Neural cell (in vitro differentiated cells): ENCODE results near the gene DST. TPM values are rescaled to one million over a fixed set of nuclear protein-coding genes. Genes with fewer than 3 reads are reported as not detected.

Experiments used
- H2AFZ ChIP-seq: fragments of 200-600, 300-800 bp; sonication (generic), shearing (Covaris generic); 2 replicates; pipeline ENCODE4 v1.6.0; 2014; ENCODE audit warnings: low read depth, mild to moderate bottlenecking, antibody characterized with exemption, low read length, moderate library complexity
- H3F3A ChIP-seq: fragments of 200-600 bp; shearing (Covaris generic); 2 replicates; pipeline ENCODE4 v1.6.1; 2016; ENCODE audit warnings: mild to moderate bottlenecking, moderate library complexity, mixed read lengths, antibody characterized with exemption, low read length; ENCODE audit not compliant: insufficient read depth, poor library complexity, severe bottlenecking
- H3K27ac ChIP-seq: fragments of 200-600, 300-800 bp; sonication (generic), shearing (Covaris generic); 2 replicates; pipeline ENCODE4 v1.5.1; 2014; ENCODE audit warnings: mild to moderate bottlenecking, low read length, moderate library complexity
- H3K27me3 ChIP-seq: fragments of 300-800, 200-600 bp; sonication (generic), shearing (Covaris generic); 2 replicates; pipeline ENCODE4 v1.6.0; 2014; ENCODE audit warnings: mild to moderate bottlenecking, low read depth, low read length, moderate library complexity; ENCODE audit not compliant: insufficient read depth
- H3K36me3 ChIP-seq: fragments of 300-800, 200-600 bp; sonication (generic), shearing (Covaris generic); 2 replicates; pipeline ENCODE4 v1.5.1; 2014; ENCODE audit warnings: mild to moderate bottlenecking, antibody characterized with exemption, low read length, moderate library complexity; ENCODE audit not compliant: insufficient read depth
- H3K4me2 ChIP-seq: fragments of 300-800, 200-600 bp; sonication (generic), shearing (Covaris generic); 2 replicates; pipeline ENCODE4 v1.6.0; 2014; ENCODE audit warnings: mild to moderate bottlenecking, low read length
- H3K4me3 ChIP-seq: fragments of 300-800, 200-600 bp; sonication (generic), shearing (Covaris generic); 2 replicates; pipeline ENCODE4 v1.5.1; 2014; ENCODE audit warnings: mild to moderate bottlenecking, low read length, moderate library complexity
- H3K79me2 ChIP-seq: fragments of 200-600 bp; shearing (Covaris generic); replicated peaks from 2 replicates; pipeline ENCODE4 v1.6.0; 2014; ENCODE audit warnings: mild to moderate bottlenecking, low read length, moderate library complexity; ENCODE audit not compliant: insufficient read depth
- H3K9ac ChIP-seq: fragments of 300-800, 200-600 bp; sonication (generic), shearing (Covaris generic); 2 replicates; pipeline ENCODE4 v1.6.1; 2016; ENCODE audit warnings: mild to moderate bottlenecking, low read length, mixed read lengths
- H3K9me2 ChIP-seq: fragments of 200-600 bp; shearing (Covaris generic); 2 replicates; pipeline ENCODE4 v1.6.1; 2016; ENCODE audit warnings: mild to moderate bottlenecking, low read length, mixed read lengths; ENCODE audit not compliant: insufficient read depth
- H3K9me3 ChIP-seq: fragments of 200-600, 300-800 bp; sonication (generic), shearing (Covaris generic); 2 replicates; pipeline ENCODE4 v1.6.1; 2016; ENCODE audit warnings: mild to moderate bottlenecking, mixed run types, low read length, moderate library complexity, mixed read lengths
- H4K20me1 ChIP-seq: fragments of 200-600 bp; shearing (Covaris generic); 2 replicates; pipeline ENCODE4 v1.6.1; 2016; ENCODE audit warnings: mild to moderate bottlenecking, mixed run types; ENCODE audit not compliant: insufficient read depth
- CTCF ChIP-seq: fragments of 450-650 bp; IDR thresholded peaks from 2 replicates; pipeline ENCODE4 v1.5.1; 2014; ENCODE audit warnings: antibody characterized with exemption, mild to moderate bottlenecking, moderate library complexity; ENCODE audit not compliant: poor library complexity, severe bottlenecking
- EP300 ChIP-seq: fragments of 450-650 bp; conservative IDR thresholded peaks from 2 replicates; pipeline ENCODE4 v1.6.1; 2014; ENCODE audit warnings: antibody characterized with exemption, mild to moderate bottlenecking, moderate library complexity; ENCODE audit not compliant: poor library complexity, severe bottlenecking
- EZH2 ChIP-seq: fragments of 200-600, 300-800 bp; shearing (Covaris generic), sonication (generic); IDR thresholded peaks from 2 replicates; pipeline ENCODE4 v1.6.1; 2014; ENCODE audit warnings: antibody characterized with exemption, low read length, borderline replicate concordance, mild to moderate bottlenecking; ENCODE audit not compliant: insufficient read depth, poor library complexity, severe bottlenecking
- MXI1 ChIP-seq: fragments of 450-650 bp; conservative IDR thresholded peaks from 2 replicates; pipeline ENCODE4 v1.6.1; 2014; ENCODE audit warnings: antibody characterized with exemption, mild to moderate bottlenecking; ENCODE audit not compliant: poor library complexity, severe bottlenecking
- POLR2AphosphoS5 ChIP-seq: IDR thresholded peaks from 2 replicates; pipeline ENCODE4 v1.6.1; 2012
- RAD21 ChIP-seq: fragments of 450-650 bp; conservative IDR thresholded peaks from 2 replicates; pipeline ENCODE4 v1.6.1; 2014; ENCODE audit warnings: antibody characterized with exemption, mild to moderate bottlenecking, moderate library complexity
- REST ChIP-seq: IDR thresholded peaks from 2 replicates; pipeline ENCODE4 v1.6.1; 2012; ENCODE audit warnings: borderline replicate concordance
- SMC3 ChIP-seq: fragments of 450-650 bp; conservative IDR thresholded peaks from 2 replicates; pipeline ENCODE4 v1.6.1; 2014; ENCODE audit warnings: antibody characterized with exemption, mild to moderate bottlenecking, moderate library complexity; ENCODE audit not compliant: poor library complexity
- TAF1 ChIP-seq: IDR thresholded peaks from 2 replicates; pipeline ENCODE4 v1.6.1; 2012; ENCODE audit warnings: low read depth
- polyA plus RNA-seq: library from polyadenylated mRNA; depleted of rRNA; stranded (reverse); fragments of >200 nt; gene quantifications from 2 replicates; pipeline ENCODE4 v1.2.3, GENCODE V29; 2014

The DST gene
- polyA plus RNA-seq, 1 donor from 2014 or later: 118 TPM

- Histone ChIP-seq H3K9me3 (no peaks in the 10 kb centered on the region), H3K9me2 (no peaks in the 10 kb centered on the region), H3K36me3 (peaks cover 9% of the 10 kb centered on the region), H3K79me2 (no peaks in the 10 kb centered on the region), H3K4me3 (no peak overlapping the region), H4K20me1 (no peaks in the 10 kb centered on the region), H3K27me3 (no peaks in the 10 kb centered on the region), H3K27ac (no peak overlapping the region), H3K4me2 (no peak overlapping the region), H2AFZ (no peak overlapping the region), H3K9ac (no peak overlapping the region), H3F3A (no peaks in the 10 kb centered on the region)
- TF ChIP-seq TAF1 (no peak), POLR2AphosphoS5 (no peak), EZH2 (no peak), REST (no peak), SMC3 (no peak), MXI1 (no peak), EP300 (no peak), RAD21 (no peak), CTCF (no peak)
Observed at GRCh38 chr6:56624046-56624727, 18.5 kb downstream of the DST start.

GRCh38 chr6:56620229-56620868 is 22.3 kb downstream of the DST start:
- Histone ChIP-seq H3K9me3 (no peaks in the 10 kb centered on the region), H3K9me2 (no peaks in the 10 kb centered on the region), H2AFZ (no peak overlapping the region), H3F3A (no peaks in the 10 kb centered on the region), H4K20me1 (no peaks in the 10 kb centered on the region), H3K36me3 (peaks cover 4% of the 10 kb centered on the region), H3K27ac (no peak overlapping the region), H3K27me3 (no peaks in the 10 kb centered on the region), H3K4me2 (no peak overlapping the region), H3K79me2 (no peaks in the 10 kb centered on the region), H3K9ac (no peak overlapping the region), H3K4me3 (no peak overlapping the region)
- TF ChIP-seq RAD21: no peak
- TF ChIP-seq POLR2AphosphoS5: no peak
- TF ChIP-seq TAF1: no peak
- no peak for TF ChIP-seq SMC3
- TF ChIP-seq REST: no peak
- no peak for TF ChIP-seq CTCF
- TF ChIP-seq MXI1: no peak
- TF ChIP-seq EP300: no peak
- no peak for TF ChIP-seq EZH2
